Type B pancreatic cell (in vitro differentiated cells): ENCODE measurements around the gene FAM171A2. TPM values are rescaled to one million over a fixed set of nuclear protein-coding genes. Genes with fewer than 3 reads are reported as not detected.

Source experiments
- DNase-seq: peaks from one replicate; pipeline ENCODE4 v3.0.0; 2021; ENCODE audit warnings: mixed read lengths; ENCODE audit not compliant: unreplicated experiment; ENCODE audit errors: extremely low spot score
- H3K27ac Mint-ChIP-seq: 2 replicates; pipeline ENCODE4 v1.8.0; 2021; ENCODE audit warnings: mild to moderate bottlenecking, mixed read lengths
- H3K27me3 Mint-ChIP-seq: 2 replicates; pipeline ENCODE4 v1.8.0; 2021; ENCODE audit warnings: mixed read lengths
- H3K36me3 Mint-ChIP-seq: 2 replicates; pipeline ENCODE4 v1.8.0; 2021; ENCODE audit warnings: mixed read lengths
- H3K4me1 Mint-ChIP-seq: one replicate; pipeline ENCODE4 v1.8.0; 2021; ENCODE audit warnings: mixed read lengths; ENCODE audit not compliant: unreplicated experiment
- H3K4me3 Mint-ChIP-seq: 2 replicates; pipeline ENCODE4 v1.8.0; 2021; ENCODE audit warnings: mild to moderate bottlenecking, mixed read lengths
- H3K9me3 Mint-ChIP-seq: 2 replicates; pipeline ENCODE4 v1.8.0; 2021; ENCODE audit warnings: mixed read lengths
- CTCF ChIP-seq: fragments of 200-600 bp; sonication (generic); conservative IDR thresholded peaks from 2 replicates; pipeline ENCODE4 v1.5.0; 2021; ENCODE audit warnings: antibody characterized with exemption, mild to moderate bottlenecking
- total RNA-seq: library from RNA; stranded (reverse); gene quantifications from 2 replicates; pipeline ENCODE4 v1.2.1, GENCODE V29; 2021; ENCODE audit warnings: low replicate concordance

FAM171A2 gene
- total RNA-seq, 1 donor from 2014 or later, result 34.7 TPM

DNA sequence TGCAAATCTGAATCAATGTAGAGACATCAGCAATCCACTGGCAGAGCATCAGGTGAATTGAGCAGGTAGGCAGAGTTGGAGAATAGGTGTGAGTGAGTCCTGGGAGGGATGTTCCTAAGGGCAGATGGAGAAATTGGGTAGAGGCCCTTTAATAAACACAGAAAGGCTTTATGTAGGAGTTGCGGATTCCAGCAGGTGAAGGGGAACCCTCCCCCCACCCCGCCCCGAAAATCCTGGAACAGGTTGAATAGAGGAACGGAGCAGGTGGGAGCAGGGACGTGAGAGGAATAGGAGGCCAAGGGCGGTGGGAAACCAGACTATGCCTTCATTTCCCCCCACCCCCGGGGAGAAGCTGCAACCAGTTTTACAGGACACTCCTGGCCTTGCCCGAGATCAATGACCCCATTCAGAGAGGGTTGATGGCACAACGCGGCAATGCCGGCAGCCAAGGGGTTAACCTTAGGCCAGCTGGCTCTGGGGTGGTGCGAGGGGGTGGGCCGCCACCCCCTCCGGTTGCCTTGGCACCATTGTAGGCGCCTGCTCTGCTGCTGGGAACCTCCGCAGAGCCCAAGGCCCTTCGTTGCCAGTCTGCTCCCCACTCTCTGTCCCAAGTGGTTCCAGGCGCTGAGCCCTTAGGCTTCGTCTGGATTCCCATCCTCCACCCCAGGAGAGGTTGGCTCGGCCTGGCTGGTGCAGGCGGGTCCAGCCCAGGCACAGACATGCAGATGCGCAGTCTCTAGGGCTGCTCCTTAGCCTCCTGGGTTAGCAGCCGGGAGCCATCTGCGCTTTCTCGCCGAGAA lies 56.1 kb downstream of the FAM171A2 start:
- no peaks in the 10 kb centered on the region for H3K36me3 Mint-ChIP-seq
- H3K4me3 Mint-ChIP-seq, result peak overlapping the region; percentile 82
- no peaks in the 10 kb centered on the region for H3K9me3 Mint-ChIP-seq
- TF ChIP-seq CTCF, result no peak
- DNase-seq, result no peak
- peaks cover 51% of the 10 kb centered on the region for H3K27me3 Mint-ChIP-seq
- H3K4me1 Mint-ChIP-seq, result no peaks in the 10 kb centered on the region
- peak overlapping the region; percentile 18 for H3K27ac Mint-ChIP-seq

DNA sequence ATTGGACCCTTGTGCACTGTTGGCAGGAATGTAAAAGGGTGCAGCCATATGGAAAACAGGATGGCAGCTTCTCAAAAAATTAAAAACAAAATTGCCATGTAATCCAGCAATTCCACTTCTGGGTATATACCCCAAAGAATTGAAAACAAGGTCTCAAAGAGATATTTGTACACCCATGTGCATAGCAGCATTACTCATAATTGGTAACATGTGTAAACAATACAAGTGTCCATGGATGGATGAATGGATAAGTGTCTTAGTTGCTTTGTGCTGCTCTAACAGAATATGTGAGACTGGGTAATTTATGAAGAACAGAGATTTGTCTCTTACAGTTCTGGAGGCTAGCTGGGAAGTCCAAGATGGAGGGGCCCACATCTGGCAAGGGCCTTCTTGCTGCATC lies 59.0 kb downstream of the FAM171A2 start:
- Mint-ChIP-seq H3K36me3 (no peaks in the 10 kb centered on the region), H3K4me1 (no peaks in the 10 kb centered on the region), H3K4me3 (no peak overlapping the region), H3K9me3 (no peaks in the 10 kb centered on the region), H3K27ac (no peak overlapping the region), H3K27me3 (peaks cover 41% of the 10 kb centered on the region)
- DNase-seq, result no peak
- no peak for TF ChIP-seq CTCF

Other genes with a start within 250 kb of the FAM171A2 start
- 43.3 and 48.9 TPM in 2 replicates for gene HDAC5, start 240.2 kb downstream of the FAM171A2 start, total RNA-seq
- gene HROB, start 221.9 kb downstream of the FAM171A2 start, total RNA-seq, result 5.4 and 10.6 TPM in 2 replicates
- gene ASB16, start 193.1 kb downstream of the FAM171A2 start, total RNA-seq, result 0.68 TPM in 1 of 2 replicates, not detected in the other
- 39.5 and 40.0 TPM in 2 replicates for gene TMUB2, start 176.9 kb downstream of the FAM171A2 start, total RNA-seq
- gene ATXN7L3, start 164.0 kb downstream of the FAM171A2 start, total RNA-seq, result 96.7 and 111 TPM in 2 replicates
- 85.7 and 101 TPM in 2 replicates for gene UBTF, start 144.2 kb downstream of the FAM171A2 start, total RNA-seq
- gene SLC4A1, start 95.7 kb downstream of the FAM171A2 start, total RNA-seq, result not detected in 2 replicates
- gene RUNDC3A, start 55.3 kb downstream of the FAM171A2 start, total RNA-seq, result 10.3 and 12.3 TPM in 2 replicates
- 137 and 169 TPM in 2 replicates for gene SLC25A39, start 39.0 kb downstream of the FAM171A2 start, total RNA-seq
- 183 and 236 TPM in 2 replicates for gene GRN, start 18.6 kb downstream of the FAM171A2 start, total RNA-seq
- gene ITGA2B, start 25.8 kb upstream of the FAM171A2 start, total RNA-seq, result 0.69 and 8.8 TPM in 2 replicates
- 45.9 and 51.5 TPM in 2 replicates for gene GPATCH8, start 139.6 kb upstream of the FAM171A2 start, total RNA-seq
- gene FZD2, start 193.6 kb upstream of the FAM171A2 start, total RNA-seq, result 3.6 and 54.4 TPM in 2 replicates